Right atrium auricular region (tissue), 2 donors: Measurements from ENCODE around the gene OR5AU1. TPM values are rescaled to one million over a fixed set of nuclear protein-coding genes. Genes with fewer than 3 reads are reported as not detected.

Experiments
- DNase-seq: peaks from one replicate; pipeline ENCODE4 v3.0.0-alpha.2; 2019; ENCODE audit warnings: low spot score
- H3K27ac ChIP-seq, 2 donors: fragments of 200-600 bp; sonication (generic); 1 replicate in 1 of 2; 2 replicates in 1 of 2; pipeline ENCODE4 v1.5.1; 2016 to 2019
- H3K27me3 ChIP-seq, 2 donors: fragments of 200-600 bp; sonication (generic); one replicate each; pipeline versions ENCODE4 v1.5.1 to v1.6.0; 2017 to 2019
- H3K36me3 ChIP-seq: fragments of 200-600 bp; sonication (generic); one replicate; pipeline ENCODE4 v1.5.1; 2016
- H3K4me1 ChIP-seq, 2 donors: fragments of 200-600 bp; sonication (generic); one replicate each; pipeline versions ENCODE4 v1.5.1 to v1.6.0; 2017 to 2019
- H3K4me3 ChIP-seq, 2 donors: fragments of 200-600 bp; sonication (generic); 1 replicate in 1 of 2; 2 replicates in 1 of 2; pipeline ENCODE4 v1.5.1; 2017 to 2019; ENCODE audit warnings: mild to moderate bottlenecking in 1 of 2, moderate library complexity in 1 of 2
- H3K9me3 ChIP-seq, 2 donors: fragments of 200-600 bp; sonication (generic); one replicate each; pipeline ENCODE4 v1.5.1; 2019
- CTCF ChIP-seq, 2 donors: fragments of 200-600 bp; sonication (generic); IDR thresholded peaks; one replicate each; pipeline ENCODE4 v1.5.1; 2019; ENCODE audit warnings: antibody characterized with exemption in 2 of 2
- total RNA-seq, 2 donors: library from RNA; depleted of rRNA; stranded (reverse); fragments of >200 nt; gene quantifications; one replicate each; pipeline ENCODE4 v1.1.0, GENCODE V29; 2016

The OR5AU1 gene
- not detected for total RNA-seq

DNA sequence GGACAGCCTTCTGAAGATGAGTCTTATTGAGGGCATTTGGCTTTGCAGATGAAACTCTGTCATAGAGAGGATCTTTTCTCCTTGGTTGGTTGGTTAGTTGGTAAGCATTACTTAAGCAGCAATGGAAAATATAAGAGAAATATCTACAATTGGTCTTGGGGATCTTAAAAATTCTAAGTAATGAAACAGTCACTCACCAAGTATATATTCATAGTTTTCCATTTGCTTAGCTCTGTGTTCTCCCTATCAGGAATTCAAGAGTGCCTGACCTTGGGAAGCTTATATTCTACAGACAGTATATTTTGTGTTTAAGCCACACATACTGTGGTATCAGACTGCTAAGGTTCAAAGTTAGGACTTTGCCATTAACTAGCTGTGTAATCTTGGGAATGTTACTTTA is at the start of gene OR5AU1:
TSS of gene OR5AU1 (minus strand) at position 101 of the 400 bp plus-strand sequence. CDS start 191 bp downstream, outside the sequence.
- H3K27ac ChIP-seq, result no peak within 1 kb of the TSS
- no peak for TF ChIP-seq CTCF (IDR thresholded peaks at IDR 0.05)
- H3K4me3 ChIP-seq, result no peak within 1 kb of the TSS
- H3K9me3 ChIP-seq, result no peaks in the 10 kb centered on the region
- no peaks in the 10 kb centered on the region for H3K36me3 ChIP-seq
- H3K4me1 ChIP-seq, result no peaks in the 10 kb centered on the region
- no peak for DNase-seq
- H3K27me3 ChIP-seq, result no peaks in the 10 kb centered on the region

- Histone ChIP-seq H3K36me3 (peaks cover 34% of the 10 kb centered on the region), H3K4me3 (no peak overlapping the region)
Observed at GRCh38 chr14:21205026-21205677, 49.3 kb upstream of the OR5AU1 start.

DNA sequence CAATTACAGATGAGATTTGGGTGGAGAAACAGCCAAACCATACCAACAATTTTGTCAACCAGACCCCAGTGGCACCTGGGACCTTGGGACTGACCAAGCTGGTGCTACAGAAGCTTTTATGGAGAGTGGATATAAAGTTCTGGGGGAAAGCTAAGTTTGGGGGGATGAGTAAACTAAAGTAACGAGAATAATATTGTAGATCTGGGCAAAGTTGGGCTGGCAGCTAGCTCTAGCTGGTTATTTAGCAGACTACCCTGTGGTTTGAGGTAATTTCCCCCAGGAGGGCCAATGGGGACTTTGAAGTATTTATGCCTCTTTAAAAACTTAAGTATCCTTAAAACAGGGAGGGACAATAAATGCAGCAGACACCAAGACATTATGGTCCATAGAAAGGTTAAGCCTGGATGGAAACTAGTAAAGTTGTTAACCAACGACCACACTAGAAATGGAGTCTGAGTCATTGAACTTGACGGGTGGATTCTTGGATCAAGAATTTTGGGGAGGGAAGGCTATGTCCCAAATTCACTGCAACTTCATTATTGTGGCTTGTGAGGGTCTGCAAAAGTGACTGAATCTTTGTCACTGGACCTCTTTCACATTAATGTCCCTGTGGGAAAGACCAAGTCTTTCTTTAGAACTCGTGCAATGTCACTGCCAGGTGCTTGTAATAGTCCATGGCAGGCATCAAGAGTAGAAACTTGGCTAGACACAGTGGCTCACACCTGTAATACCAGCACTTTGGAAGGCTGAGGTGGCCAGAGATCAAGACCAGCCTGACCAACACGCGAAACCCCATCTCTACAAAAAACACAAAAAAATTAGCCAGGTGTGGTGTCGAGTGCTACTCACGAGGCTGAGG is 48.5 kb upstream of the OR5AU1 start:
- no peak overlapping the region for H3K27ac ChIP-seq
- peaks cover 26% of the 10 kb centered on the region for H3K36me3 ChIP-seq
- no peaks in the 10 kb centered on the region for H3K27me3 ChIP-seq
- H3K4me3 ChIP-seq, result no peak overlapping the region
- H3K4me1 ChIP-seq, result no peaks in the 10 kb centered on the region
- TF ChIP-seq CTCF (IDR thresholded peaks at IDR 0.05), result no peak
- DNase-seq, result no peak
- no peaks in the 10 kb centered on the region for H3K9me3 ChIP-seq

More at GRCh38 chr14:21205026-21205677, 49.3 kb upstream of the OR5AU1 start:
- no peaks in the 10 kb centered on the region for H3K27me3 ChIP-seq
- no peaks in the 10 kb centered on the region for H3K9me3 ChIP-seq
- H3K4me1 ChIP-seq, result no peaks in the 10 kb centered on the region
- H3K27ac ChIP-seq, result no peak overlapping the region
- no peak for DNase-seq
- TF ChIP-seq CTCF (IDR thresholded peaks at IDR 0.05), result no peak

GRCh38 chr14:21203470-21204166 is 47.8 kb upstream of the OR5AU1 start:
- no peak for TF ChIP-seq CTCF (IDR thresholded peaks at IDR 0.05)
- no peak overlapping the region for H3K4me3 ChIP-seq
- peaks cover 19% of the 10 kb centered on the region for H3K36me3 ChIP-seq
- H3K9me3 ChIP-seq, result no peaks in the 10 kb centered on the region
- no peaks in the 10 kb centered on the region for H3K27me3 ChIP-seq
- no peaks in the 10 kb centered on the region for H3K4me1 ChIP-seq
- H3K27ac ChIP-seq, result no peak overlapping the region
- no peak for DNase-seq

GRCh38 chr14:21202463-21203358 is 46.8 kb upstream of the OR5AU1 start:
- H3K36me3 ChIP-seq, result peaks cover 9% of the 10 kb centered on the region
- TF ChIP-seq CTCF (IDR thresholded peaks at IDR 0.05), result no peak

More at GRCh38 chr14:21202463-21203358, 46.8 kb upstream of the OR5AU1 start:
- DNase-seq, result no peak
- H3K9me3 ChIP-seq, result no peaks in the 10 kb centered on the region
- H3K27ac ChIP-seq, result no peak overlapping the region
- H3K4me3 ChIP-seq, result no peak overlapping the region
- H3K27me3 ChIP-seq, result no peaks in the 10 kb centered on the region
- no peaks in the 10 kb centered on the region for H3K4me1 ChIP-seq
